ENCODE results near the gene SLC48A1.

DNA sequence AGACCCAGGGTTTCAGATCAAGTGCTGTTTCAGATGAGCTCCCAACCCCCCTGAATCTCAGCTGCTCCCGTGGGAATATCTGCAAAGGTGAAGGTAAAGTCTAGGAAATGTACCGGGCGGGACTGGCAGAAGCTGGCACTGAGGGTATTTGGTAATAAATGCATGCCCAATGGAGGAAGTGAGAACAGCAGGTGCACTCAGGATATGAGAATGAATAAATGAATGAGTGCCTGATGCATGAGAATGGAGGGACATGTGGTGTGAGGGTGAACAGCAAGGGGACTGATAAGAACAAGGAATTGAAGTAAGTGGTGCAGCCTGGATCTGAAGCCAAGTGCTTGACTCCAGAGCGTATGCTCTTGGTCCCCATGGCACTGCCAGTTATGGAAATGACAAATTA is 25.9 kb upstream of the SLC48A1 start:
- TF ChIP-seq NFRKB (IDR thresholded peaks at IDR 0.05) (no peak), SP1 (IDR thresholded peaks at IDR 0.05) (no peak), ZNF384 (IDR thresholded peaks at IDR 0.05) (no peak)

Data from HEK293T (cell line).